ENCODE data around the gene GSTA3. TPM values are rescaled to one million over a fixed set of nuclear protein-coding genes. Genes with fewer than 3 reads are reported as not detected.
"Not testable (repeated sequence)": the region's sequence is repeated elsewhere in the genome, so short reads cannot be mapped to it uniquely, and the experiment has no call there.

Gene GSTA3
- total RNA-seq, 4 donors from 2014 or later: not detected

GRCh38 chr6:52927451-52927850 is 18.0 kb upstream of the GSTA3 start:
- no peaks in the 10 kb centered on the region for H3K27me3 ChIP-seq
- no peak for DNase-seq
- WGBS, 2 donors: 65 to 70% methylated on average over 8 of the region's 8 CpGs
- peak overlapping the region in 1 of 4 donors; percentile 57 for H3K27ac ChIP-seq
- no peaks in the 10 kb centered on the region for H3K9me3 ChIP-seq
- H3K4me3 ChIP-seq: no peak overlapping the region
- H3K4me1 ChIP-seq: peaks cover 4 to 69% (median 28%) of the 10 kb centered on the region in 3 donors
- H3K36me3 ChIP-seq: no peaks in the 10 kb centered on the region
- TF ChIP-seq CTCF (IDR thresholded peaks at IDR 0.05) (no peak), POLR2A (IDR thresholded peaks at IDR 0.05) (no peak)
- intact Hi-C loops (cut with DNase I): no loop called here

GRCh38 chr6:52925919-52926792 is 16.7 kb upstream of the GSTA3 start:
- DNase-seq: no peak
- WGBS, 2 donors: 33 to 38% methylated on average over 7 to 9 of the region's 9 CpGs
- no peaks in the 10 kb centered on the region for H3K36me3 ChIP-seq
- intact Hi-C loops (cut with DNase I): no loop called here
- H3K4me1 ChIP-seq: peaks cover 4 to 82% (median 34%) of the 10 kb centered on the region in 3 donors
- peak overlapping the region; percentile 27 to 74 (median 46) for H3K27ac ChIP-seq
- no peaks in the 10 kb centered on the region for H3K27me3 ChIP-seq
- no peak overlapping the region for H3K4me3 ChIP-seq
- no peak for TF ChIP-seq CTCF (IDR thresholded peaks at IDR 0.05)
- no peak for TF ChIP-seq POLR2A (IDR thresholded peaks at IDR 0.05)
- no peaks in the 10 kb centered on the region for H3K9me3 ChIP-seq

- no peak overlapping the region for H3K4me3 ChIP-seq
- no peaks in the 10 kb centered on the region for H3K36me3 ChIP-seq
- peak overlapping the region in 2 of 4 donors; percentile 27 to 42 for H3K27ac ChIP-seq
- TF ChIP-seq CTCF (IDR thresholded peaks at IDR 0.05): no peak
- TF ChIP-seq POLR2A (IDR thresholded peaks at IDR 0.05): no peak
- DNase-seq: no peak
- H3K4me1 ChIP-seq: peaks cover 4 to 88% (median 38%) of the 10 kb centered on the region in 3 donors
- intact Hi-C loops (cut with DNase I): no loop called here
- 50 to 54% methylated on average over 2 of the region's 2 CpGs for WGBS, 2 donors
- no peaks in the 10 kb centered on the region for H3K9me3 ChIP-seq
- H3K27me3 ChIP-seq: no peaks in the 10 kb centered on the region
These were observed 15.5 kb upstream of the GSTA3 start for GRCh38 chr6:52925042-52925441.

- H3K27ac ChIP-seq: peak overlapping the region in 3 of 4 donors; percentile 0 to 42 (median 37)
- intact Hi-C loops (cut with DNase I); DNase-seq; H3K9me3 ChIP-seq; H3K27me3 ChIP-seq; H3K36me3 ChIP-seq; H3K4me3 ChIP-seq: not testable (repeated sequence)
- WGBS, 2 donors: 72 to 83% methylated on average over 2 of the region's 2 CpGs
- H3K4me1 ChIP-seq: peaks cover 4 to 88% (median 42%) of the 10 kb centered on the region in 3 donors
These were observed 14.2 kb upstream of the GSTA3 start for GRCh38 chr6:52923689-52924088.

- TF ChIP-seq CTCF (IDR thresholded peaks at IDR 0.05) (no peak), POLR2A (IDR thresholded peaks at IDR 0.05) (no peak)
- Histone ChIP-seq H3K27me3 (no peaks in the 10 kb centered on the region), H3K4me3 (no peak overlapping the region), H3K4me1 (peaks cover 8 to 91% (median 49%) of the 10 kb centered on the region in 3 donors), H3K36me3 (no peaks in the 10 kb centered on the region), H3K9me3 (no peaks in the 10 kb centered on the region), H3K27ac (peak overlapping the region; percentile 21 to 70 (median 52))
- intact Hi-C loops (cut with DNase I): no loop called here
- DNase-seq: no peak
- WGBS, 2 donors: 60 to 79% methylated on average over 8 of the region's 10 CpGs
These were observed 12.7 kb upstream of the GSTA3 start for GRCh38 chr6:52922161-52922560.
